CD4-positive, CD25-positive, alpha-beta regulatory T cell (primary cell): Measurements from ENCODE around the gene TTC27. TPM values are rescaled to one million over a fixed set of nuclear protein-coding genes. Genes with fewer than 3 reads are reported as not detected.
A peak's percentile ranks its signal among the peaks of the same experiment; 100 is the strongest.

Experiments
- ATAC-seq, 2 donors: fragments of 150-1000 bp; cut with Tn5 transposase; one replicate each; pipeline ENCODE4 v1.10.0; 2021; ENCODE audit warnings: low read depth in 2 of 2, moderate number of reproducible peaks in 2 of 2, moderate library complexity in 1 of 2
- DNase-seq, 3 donors: peaks; one replicate each; pipeline versions ENCODE4 v3.0.0 to v3.0.0-alpha.2; 2012 to 2022; ENCODE audit warnings: mixed read lengths in 1 of 3
- H3K27ac ChIP-seq: one replicate; pipeline ENCODE4 v1.7.0; 2013; ENCODE audit warnings: mild to moderate bottlenecking, low read length; ENCODE audit not compliant: insufficient read depth, poor library complexity, severe bottlenecking
- H3K27me3 ChIP-seq: one replicate; pipeline ENCODE4 v1.7.0; 2013; ENCODE audit warnings: low read length; ENCODE audit not compliant: control insufficient read depth, insufficient read depth
- H3K36me3 ChIP-seq: one replicate; pipeline ENCODE4 v1.7.0; 2013; ENCODE audit warnings: mild to moderate bottlenecking, low read length, moderate library complexity; ENCODE audit not compliant: control insufficient read depth, insufficient read depth
- H3K4me1 ChIP-seq: 2 replicates; pipeline ENCODE4 v1.7.0; 2013; ENCODE audit warnings: mild to moderate bottlenecking, low read length; ENCODE audit not compliant: insufficient read depth, control insufficient read depth, poor library complexity, severe bottlenecking
- H3K4me3 ChIP-seq: one replicate; pipeline ENCODE4 v1.7.0; 2013; ENCODE audit warnings: low read depth, mild to moderate bottlenecking, low read length, moderate library complexity
- H3K9me3 ChIP-seq, 2 experiments: 1 replicate in 1 of 2; 2 replicates in 1 of 2; pipeline ENCODE4 v1.7.0; 2013; ENCODE audit warnings: low read length in 2 of 2, mild to moderate bottlenecking in 1 of 2, moderate library complexity in 1 of 2; ENCODE audit not compliant: control insufficient read depth in 2 of 2
- H3K27ac Mint-ChIP-seq, 3 donors: one replicate each; pipeline ENCODE4 v1.8.0; 2020 to 2022; ENCODE audit warnings: mild to moderate bottlenecking in 3 of 3, mixed read lengths in 3 of 3, moderate library complexity in 2 of 3
- H3K27me3 Mint-ChIP-seq: one replicate; pipeline ENCODE4 v1.8.0; 2022; ENCODE audit warnings: mild to moderate bottlenecking, mixed read lengths
- H3K36me3 Mint-ChIP-seq: one replicate; pipeline ENCODE4 v1.8.0; 2020; ENCODE audit warnings: mixed read lengths
- H3K4me1 Mint-ChIP-seq, 4 donors: one replicate each; pipeline ENCODE4 v1.8.0; 2020 to 2022; ENCODE audit warnings: mixed read lengths in 4 of 4, mild to moderate bottlenecking in 1 of 4
- H3K4me3 Mint-ChIP-seq, 4 donors: one replicate each; pipeline ENCODE4 v1.8.0; 2020 to 2022; ENCODE audit warnings: mild to moderate bottlenecking in 4 of 4, mixed read lengths in 4 of 4, moderate library complexity in 3 of 4
- H3K9me3 Mint-ChIP-seq, 7 donors: one replicate each; pipeline ENCODE4 v1.8.0; 2020 to 2022; ENCODE audit warnings: mixed read lengths in 7 of 7, mild to moderate bottlenecking in 3 of 7, moderate library complexity in 2 of 7
- polyA plus RNA-seq, 4 donors: library from polyadenylated mRNA; unstranded; fragments of 300-500 nt; fragmentation: Illumina TruSeq; gene quantifications; one replicate each; pipeline ENCODE4 v1.2.3, GENCODE V29; 2021
- total RNA-seq: library from RNA; stranded (reverse); gene quantifications from one replicate; pipeline ENCODE4 v1.2.3, GENCODE V29; 2022

TTC27 gene
- total and polyA plus RNA-seq, 5 donors from 2014 or later: 18.6 to 25.5 (median 23.6) TPM

DNA sequence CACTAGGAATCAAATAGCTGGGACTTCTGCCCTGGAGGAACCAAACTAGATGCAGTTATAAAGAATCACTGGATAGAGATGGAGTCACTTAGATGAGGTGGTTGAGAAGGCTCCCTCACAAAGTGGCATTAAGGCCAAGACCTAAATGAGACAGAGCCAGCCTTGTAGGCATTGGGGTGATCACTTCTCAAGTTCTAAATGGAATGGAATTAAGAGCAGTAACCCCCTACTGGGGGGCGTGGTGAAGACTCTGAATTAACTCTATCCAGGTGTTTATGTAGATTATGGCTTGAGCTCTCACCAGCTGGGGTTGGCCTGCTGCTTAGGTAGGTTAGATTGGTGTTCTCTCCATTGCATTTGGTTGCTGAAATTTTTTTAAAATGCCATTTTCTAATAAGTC is 71.3 kb downstream of the TTC27 start:
- no peak overlapping the region for H3K4me3 Mint-ChIP-seq
- no peaks in the 10 kb centered on the region for H3K27me3 Mint-ChIP-seq
- DNase-seq: no peak
- no peaks in the 10 kb centered on the region for H3K9me3 Mint-ChIP-seq
- Histone ChIP-seq H3K27ac (no peak overlapping the region), H3K36me3 (peaks cover 11% of the 10 kb centered on the region), H3K9me3 (no peaks in the 10 kb centered on the region), H3K4me3 (no peak overlapping the region), H3K4me1 (no peaks in the 10 kb centered on the region), H3K27me3 (no peaks in the 10 kb centered on the region)
- H3K27ac Mint-ChIP-seq: no peak overlapping the region
- H3K36me3 Mint-ChIP-seq: peaks cover 31% of the 10 kb centered on the region
- peaks cover 12 to 28% (median 13%) of the 10 kb centered on the region in 4 donors for H3K4me1 Mint-ChIP-seq
- ATAC-seq: no peak

GRCh38 chr2:32701806-32702205 is 74.0 kb downstream of the TTC27 start:
- Mint-ChIP-seq H3K4me3 (no peak overlapping the region), H3K36me3 (peaks cover 31% of the 10 kb centered on the region), H3K9me3 (no peaks in the 10 kb centered on the region), H3K4me1 (peaks cover 12 to 28% (median 13%) of the 10 kb centered on the region in 4 donors), H3K27ac (peak overlapping the region in 2 of 3 donors; percentile 22 to 65), H3K27me3 (no peaks in the 10 kb centered on the region)
- Histone ChIP-seq H3K4me1 (no peaks in the 10 kb centered on the region), H3K36me3 (peaks cover 15% of the 10 kb centered on the region), H3K27me3 (no peaks in the 10 kb centered on the region), H3K27ac (no peak overlapping the region), H3K9me3 (no peaks in the 10 kb centered on the region), H3K4me3 (peak overlapping the region; percentile 5)
- DNase-seq: peak in 1 of 3 donors; percentile 51
- no peak for ATAC-seq

- Mint-ChIP-seq H3K36me3 (peaks cover 28% of the 10 kb centered on the region), H3K9me3 (no peaks in the 10 kb centered on the region), H3K27me3 (no peaks in the 10 kb centered on the region), H3K27ac (peak overlapping the region in 1 of 3 donors; percentile 22), H3K4me1 (peaks cover 12 to 28% (median 13%) of the 10 kb centered on the region in 4 donors), H3K4me3 (no peak overlapping the region)
- DNase-seq (no peak), ATAC-seq (no peak)
- Histone ChIP-seq H3K27ac (no peak overlapping the region), H3K9me3 (no peaks in the 10 kb centered on the region), H3K4me1 (no peaks in the 10 kb centered on the region), H3K27me3 (no peaks in the 10 kb centered on the region), H3K36me3 (peaks cover 15% of the 10 kb centered on the region), H3K4me3 (peak overlapping the region; percentile 5)
Measured at GRCh38 chr2:32702303-32703064, 74.6 kb downstream of the TTC27 start.

DNA sequence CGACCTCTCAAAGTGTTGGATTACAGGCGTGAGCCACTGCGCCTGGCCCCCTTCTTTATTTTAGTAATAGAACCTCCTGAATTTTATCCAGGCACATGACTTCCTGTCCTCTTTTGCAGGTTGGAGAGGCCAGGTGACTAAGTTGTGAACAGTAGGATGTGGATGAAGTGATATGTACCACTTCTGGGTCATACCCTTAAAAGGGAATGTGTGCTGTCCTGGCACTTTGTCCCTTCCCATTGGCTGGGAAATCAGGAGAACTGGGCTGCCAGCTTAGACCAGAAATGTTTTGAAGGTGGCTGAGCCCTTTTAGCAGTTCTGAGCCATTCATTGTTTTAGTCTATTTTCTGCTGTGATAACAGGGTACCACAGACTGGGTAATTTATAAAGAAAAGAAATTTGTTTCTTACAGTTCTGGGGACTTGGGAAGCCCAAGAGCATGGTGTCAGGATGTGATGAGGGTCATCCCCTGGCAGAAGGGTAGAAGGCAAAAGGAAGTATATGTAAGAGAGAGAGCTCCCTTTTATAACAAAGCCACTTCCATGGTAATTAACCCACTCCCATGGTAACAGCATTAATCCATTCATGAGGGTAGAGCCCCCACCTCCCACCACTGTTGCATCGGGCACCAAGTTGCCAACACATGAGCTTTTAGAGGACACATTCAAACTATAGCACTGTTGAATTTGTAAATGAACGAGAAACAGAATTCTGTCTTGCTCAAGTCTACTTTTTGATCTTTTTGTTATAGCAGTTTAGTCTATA is 79.1 kb downstream of the TTC27 start:
- H3K4me1 Mint-ChIP-seq: peaks cover 4 to 10% (median 9%) of the 10 kb centered on the region in 4 donors
- H3K4me1 ChIP-seq: no peaks in the 10 kb centered on the region
- H3K4me3 Mint-ChIP-seq: no peak overlapping the region
- H3K36me3 ChIP-seq: peaks cover 12% of the 10 kb centered on the region
- no peak for ATAC-seq
- no peak overlapping the region for H3K27ac ChIP-seq
- H3K27ac Mint-ChIP-seq: no peak overlapping the region
- no peaks in the 10 kb centered on the region for H3K9me3 Mint-ChIP-seq
- DNase-seq: no peak
- H3K4me3 ChIP-seq: no peak overlapping the region
- no peaks in the 10 kb centered on the region for H3K9me3 ChIP-seq
- peaks cover 29% of the 10 kb centered on the region for H3K36me3 Mint-ChIP-seq
- H3K27me3 Mint-ChIP-seq: no peaks in the 10 kb centered on the region
- no peaks in the 10 kb centered on the region for H3K27me3 ChIP-seq

GRCh38 chr2:32711219-32711618 is 83.4 kb downstream of the TTC27 start:
- Histone ChIP-seq H3K4me3 (no peak overlapping the region), H3K27ac (no peak overlapping the region), H3K4me1 (no peaks in the 10 kb centered on the region), H3K9me3 (no peaks in the 10 kb centered on the region), H3K36me3 (peaks cover 14% of the 10 kb centered on the region), H3K27me3 (no peaks in the 10 kb centered on the region)
- no peaks in the 10 kb centered on the region for H3K27me3 Mint-ChIP-seq
- H3K27ac Mint-ChIP-seq: no peak overlapping the region
- DNase-seq (no peak), ATAC-seq (no peak)
- no peak overlapping the region for H3K4me3 Mint-ChIP-seq
- peaks cover 43% of the 10 kb centered on the region for H3K36me3 Mint-ChIP-seq
- H3K9me3 Mint-ChIP-seq: no peaks in the 10 kb centered on the region
- peaks cover 16 to 23% (median 16%) of the 10 kb centered on the region in 4 donors for H3K4me1 Mint-ChIP-seq

GRCh38 chr2:32711908-32712501 is 84.2 kb downstream of the TTC27 start:
- H3K27ac Mint-ChIP-seq: no peak overlapping the region
- ATAC-seq (no peak), DNase-seq (no peak)
- Histone ChIP-seq H3K36me3 (peaks cover 14% of the 10 kb centered on the region), H3K9me3 (no peaks in the 10 kb centered on the region), H3K27me3 (no peaks in the 10 kb centered on the region), H3K4me1 (no peaks in the 10 kb centered on the region), H3K4me3 (no peak overlapping the region), H3K27ac (no peak overlapping the region)
- no peak overlapping the region for H3K4me3 Mint-ChIP-seq
- H3K36me3 Mint-ChIP-seq: peaks cover 44% of the 10 kb centered on the region
- H3K27me3 Mint-ChIP-seq: no peaks in the 10 kb centered on the region
- no peaks in the 10 kb centered on the region for H3K9me3 Mint-ChIP-seq
- H3K4me1 Mint-ChIP-seq: peaks cover 16 to 23% (median 18%) of the 10 kb centered on the region in 4 donors

- Histone ChIP-seq H3K27me3 (no peaks in the 10 kb centered on the region), H3K4me1 (no peaks in the 10 kb centered on the region), H3K4me3 (no peak overlapping the region), H3K27ac (no peak overlapping the region), H3K36me3 (peaks cover 14% of the 10 kb centered on the region), H3K9me3 (no peaks in the 10 kb centered on the region)
- Mint-ChIP-seq H3K36me3 (peaks cover 51% of the 10 kb centered on the region), H3K27ac (no peak overlapping the region), H3K4me1 (peaks cover 16 to 23% (median 22%) of the 10 kb centered on the region in 4 donors), H3K27me3 (no peaks in the 10 kb centered on the region), H3K4me3 (no peak overlapping the region), H3K9me3 (no peaks in the 10 kb centered on the region)
- DNase-seq (no peak), ATAC-seq (no peak)
Measured at GRCh38 chr2:32712870-32713269, 85.0 kb downstream of the TTC27 start.
